ENCODE results near the gene COX7A2L.
"Not testable (repeated sequence)": the region's sequence is repeated elsewhere in the genome, so short reads cannot be mapped to it uniquely, and the experiment has no call there.

DNA sequence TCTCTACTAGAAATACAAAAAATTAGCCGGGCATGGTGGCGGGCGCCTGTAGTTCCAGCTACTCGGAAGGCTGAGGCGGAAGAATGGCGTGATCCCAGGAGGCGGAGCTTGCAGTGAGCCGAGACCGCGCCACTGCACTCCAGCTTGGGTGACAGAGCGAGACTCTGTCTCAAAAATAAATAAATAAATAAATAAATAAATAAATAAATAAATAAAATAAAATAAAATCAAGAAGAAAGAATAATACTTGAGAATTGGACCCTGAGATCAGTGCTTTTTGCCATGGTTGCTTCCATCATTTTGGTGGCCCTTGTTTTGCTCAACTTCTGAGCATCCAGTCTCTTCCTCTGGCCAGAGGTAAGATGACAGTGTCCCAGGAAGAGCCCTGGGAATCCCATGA, 37.0 kb upstream of the COX7A2L start:
- TF ChIP-seq, protein P1, sequence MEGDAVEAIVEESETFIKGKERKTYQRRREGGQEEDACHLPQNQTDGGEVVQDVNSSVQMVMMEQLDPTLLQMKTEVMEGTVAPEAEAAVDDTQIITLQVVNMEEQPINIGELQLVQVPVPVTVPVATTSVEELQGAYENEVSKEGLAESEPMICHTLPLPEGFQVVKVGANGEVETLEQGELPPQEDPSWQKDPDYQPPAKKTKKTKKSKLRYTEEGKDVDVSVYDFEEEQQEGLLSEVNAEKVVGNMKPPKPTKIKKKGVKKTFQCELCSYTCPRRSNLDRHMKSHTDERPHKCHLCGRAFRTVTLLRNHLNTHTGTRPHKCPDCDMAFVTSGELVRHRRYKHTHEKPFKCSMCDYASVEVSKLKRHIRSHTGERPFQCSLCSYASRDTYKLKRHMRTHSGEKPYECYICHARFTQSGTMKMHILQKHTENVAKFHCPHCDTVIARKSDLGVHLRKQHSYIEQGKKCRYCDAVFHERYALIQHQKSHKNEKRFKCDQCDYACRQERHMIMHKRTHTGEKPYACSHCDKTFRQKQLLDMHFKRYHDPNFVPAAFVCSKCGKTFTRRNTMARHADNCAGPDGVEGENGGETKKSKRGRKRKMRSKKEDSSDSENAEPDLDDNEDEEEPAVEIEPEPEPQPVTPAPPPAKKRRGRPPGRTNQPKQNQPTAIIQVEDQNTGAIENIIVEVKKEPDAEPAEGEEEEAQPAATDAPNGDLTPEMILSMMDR (IDR thresholded peaks at IDR 0.05 in 2 of 3, conservative IDR thresholded peaks at IDR 0.05 in 1 of 3; ENCODE audit: control insufficient read depth in 2 of 3, extremely low read depth in 1 of 3, insufficient read depth in 1 of 3, low read depth in 3 of 3, low read length in 3 of 3) = not testable (repeated sequence)
- TF ChIP-seq RFX5 (IDR thresholded peaks at IDR 0.05; ENCODE audit: low read depth, low read length); SUZ12 (IDR thresholded peaks at IDR 0.05; ENCODE audit: unreplicated experiment); CHD4 (IDR thresholded peaks at IDR 0.05); EZH2 (IDR thresholded peaks at IDR 0.05; ENCODE audit: borderline replicate concordance, control insufficient read depth, low read depth, low read length); ZNF217 (IDR thresholded peaks at IDR 0.05); EP300 (IDR thresholded peaks at IDR 0.05; ENCODE audit: borderline replicate concordance in 1 of 2, control insufficient read depth in 1 of 2, low read depth in 2 of 2, low read length in 2 of 2); HDAC6 (IDR thresholded peaks at IDR 0.05; ENCODE audit: unreplicated experiment); MXI1 (IDR thresholded peaks at IDR 0.05; ENCODE audit: low read depth, low read length): not testable (repeated sequence)
- TF ChIP-seq, protein P2, sequence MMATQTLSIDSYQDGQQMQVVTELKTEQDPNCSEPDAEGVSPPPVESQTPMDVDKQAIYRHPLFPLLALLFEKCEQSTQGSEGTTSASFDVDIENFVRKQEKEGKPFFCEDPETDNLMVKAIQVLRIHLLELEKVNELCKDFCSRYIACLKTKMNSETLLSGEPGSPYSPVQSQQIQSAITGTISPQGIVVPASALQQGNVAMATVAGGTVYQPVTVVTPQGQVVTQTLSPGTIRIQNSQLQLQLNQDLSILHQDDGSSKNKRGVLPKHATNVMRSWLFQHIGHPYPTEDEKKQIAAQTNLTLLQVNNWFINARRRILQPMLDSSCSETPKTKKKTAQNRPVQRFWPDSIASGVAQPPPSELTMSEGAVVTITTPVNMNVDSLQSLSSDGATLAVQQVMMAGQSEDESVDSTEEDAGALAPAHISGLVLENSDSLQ (IDR thresholded peaks at IDR 0.05) = not testable (repeated sequence)

Measured in GM12878 (cell line).